ENCODE measurements around the gene TYMS. TPM values are rescaled to one million over a fixed set of nuclear protein-coding genes. Genes with fewer than 3 reads are reported as not detected.

Gene TYMS
- 164 to 184 TPM (median 178 TPM) in 5 replicates for total RNA-seq (2022; extraction: Qiagen RNA extraction; ENCODE audit: low read depth)

DNA sequence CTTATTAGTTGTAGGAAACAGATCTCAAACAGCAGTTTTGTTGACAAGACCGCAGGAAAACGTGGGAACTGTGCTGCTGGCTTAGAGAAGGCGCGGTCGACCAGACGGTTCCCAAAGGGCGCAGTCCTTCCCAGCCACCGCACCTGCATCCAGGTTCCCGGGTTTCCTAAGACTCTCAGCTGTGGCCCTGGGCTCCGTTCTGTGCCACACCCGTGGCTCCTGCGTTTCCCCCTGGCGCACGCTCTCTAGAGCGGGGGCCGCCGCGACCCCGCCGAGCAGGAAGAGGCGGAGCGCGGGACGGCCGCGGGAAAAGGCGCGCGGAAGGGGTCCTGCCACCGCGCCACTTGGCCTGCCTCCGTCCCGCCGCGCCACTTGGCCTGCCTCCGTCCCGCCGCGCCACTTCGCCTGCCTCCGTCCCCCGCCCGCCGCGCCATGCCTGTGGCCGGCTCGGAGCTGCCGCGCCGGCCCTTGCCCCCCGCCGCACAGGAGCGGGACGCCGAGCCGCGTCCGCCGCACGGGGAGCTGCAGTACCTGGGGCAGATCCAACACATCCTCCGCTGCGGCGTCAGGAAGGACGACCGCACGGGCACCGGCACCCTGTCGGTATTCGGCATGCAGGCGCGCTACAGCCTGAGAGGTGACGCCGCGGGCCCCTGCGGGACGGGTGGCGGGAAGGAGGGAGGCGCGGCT is at the start of gene TYMS:
Gene TYMS (plus strand): TSS at position 343 of the 690 bp plus-strand sequence. CDS start 90 bp downstream, at position 433.

DNA sequence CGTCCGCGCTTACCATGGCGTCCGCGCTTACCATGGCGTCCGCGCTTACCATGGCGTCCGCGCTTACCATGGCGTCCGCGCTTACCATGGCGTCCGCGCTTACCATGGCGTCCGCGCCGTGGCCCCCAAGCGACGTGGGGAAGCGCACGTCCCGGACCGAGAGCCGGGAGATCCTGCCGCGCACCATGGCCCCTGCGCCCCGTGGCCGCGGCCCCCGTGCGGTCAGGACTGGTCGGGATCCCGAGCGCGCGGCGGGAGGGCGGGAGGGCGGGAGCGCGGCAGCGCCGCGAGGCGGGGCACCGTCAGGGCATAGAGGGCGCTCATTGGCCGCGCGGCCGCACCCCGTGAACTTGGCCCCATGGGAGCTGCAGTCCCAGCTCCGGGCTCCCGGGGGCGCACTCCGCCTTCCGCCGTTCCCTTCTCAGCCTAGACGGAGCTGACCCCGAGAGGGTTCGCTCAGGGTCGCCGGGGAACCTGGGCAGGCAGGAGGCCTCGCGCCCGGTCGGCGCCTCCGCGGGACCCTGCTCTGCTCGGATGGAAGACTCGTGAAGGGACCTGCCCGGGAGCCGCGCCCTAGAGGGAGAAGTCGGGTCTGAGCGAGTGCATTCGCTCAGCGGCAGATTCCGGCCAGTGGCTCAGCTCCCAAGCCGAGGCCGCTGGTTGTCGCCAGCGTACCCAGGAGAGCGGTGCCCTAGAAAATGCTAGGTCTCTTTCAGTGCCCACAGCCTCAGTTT is 55.1 kb downstream of the TYMS start, which contains the start of gene ENOSF1:
Gene ENOSF1 (minus strand): TSS at position 230 of the 734 bp plus-strand sequence. CDS start 43 bp downstream, at position 187.

Other genes with a start within 250 kb of the TYMS start
- gene COLEC12, start 157.0 kb upstream of the TYMS start, total RNA-seq (2022; extraction: Qiagen RNA extraction; ENCODE audit: low read depth), result 0.03 to 0.06 TPM (median 0.05 TPM) in 4 of 5 replicates, not detected in the other
- not detected in 5 replicates for gene CETN1, start 77.3 kb upstream of the TYMS start, total RNA-seq (2022; extraction: Qiagen RNA extraction; ENCODE audit: low read depth)
- 0.13 TPM in 1 of 5 replicates, not detected in the others for gene CLUL1, start 60.7 kb upstream of the TYMS start, total RNA-seq (2022; extraction: Qiagen RNA extraction; ENCODE audit: low read depth)
- gene ENOSF1, start 55.0 kb downstream of the TYMS start, total RNA-seq (2022; extraction: Qiagen RNA extraction; ENCODE audit: low read depth), result 17.8 to 29.6 TPM (median 27.8 TPM) in 5 replicates
- 21.4 to 31.6 TPM (median 27.5 TPM) in 5 replicates for gene YES1, start 154.6 kb downstream of the TYMS start, total RNA-seq (2022; extraction: Qiagen RNA extraction; ENCODE audit: low read depth)
- gene ADCYAP1, start 247.2 kb downstream of the TYMS start, total RNA-seq (2022; extraction: Qiagen RNA extraction; ENCODE audit: low read depth), result not detected in 5 replicates

All from A549 treated with DMSO at 1 μM for 4 hours (cell line).